Panc1 (cell line): Measurements from ENCODE around the gene DAPK2.

Experiments
- SIN3A ChIP-seq: IDR thresholded peaks from 2 replicates; pipeline ENCODE4 v1.6.1; 2012; ENCODE audit warnings: low read depth, mild to moderate bottlenecking, low read length, moderate library complexity, borderline replicate concordance; ENCODE audit not compliant: insufficient read depth
- TCF7L2 ChIP-seq: IDR thresholded peaks from 2 replicates; pipeline ENCODE4 v1.6.1; 2011; ENCODE audit warnings: mild to moderate bottlenecking, low read depth, low read length, inconsistent platforms
- TF ChIP-seq, protein P1 (sequence below): fragments of 450-650 bp; IDR thresholded peaks from 2 replicates; pipeline ENCODE4 v1.5.1; 2017; ENCODE audit warnings: mild to moderate bottlenecking

DNA sequence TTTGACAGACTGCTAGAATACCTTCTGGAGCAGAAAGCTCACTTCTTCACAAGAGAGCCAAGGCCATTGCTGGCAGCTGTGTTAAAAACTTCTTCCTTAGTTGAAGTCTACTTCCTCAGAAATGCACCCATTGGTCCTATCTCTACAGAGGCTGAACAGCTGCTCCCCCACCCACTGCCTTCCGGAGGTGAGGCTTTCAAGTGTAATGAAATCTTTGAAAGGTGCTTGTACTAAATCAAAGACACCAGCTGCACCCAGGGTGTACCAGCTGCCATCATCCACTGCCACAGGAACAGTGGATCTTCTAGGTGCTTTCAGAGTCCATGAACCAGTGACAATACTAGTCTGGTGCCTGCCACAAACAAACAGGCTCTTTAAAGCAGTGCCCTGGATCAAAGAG, 186.1 kb downstream of the DAPK2 start:
- TF ChIP-seq, protein P1, sequence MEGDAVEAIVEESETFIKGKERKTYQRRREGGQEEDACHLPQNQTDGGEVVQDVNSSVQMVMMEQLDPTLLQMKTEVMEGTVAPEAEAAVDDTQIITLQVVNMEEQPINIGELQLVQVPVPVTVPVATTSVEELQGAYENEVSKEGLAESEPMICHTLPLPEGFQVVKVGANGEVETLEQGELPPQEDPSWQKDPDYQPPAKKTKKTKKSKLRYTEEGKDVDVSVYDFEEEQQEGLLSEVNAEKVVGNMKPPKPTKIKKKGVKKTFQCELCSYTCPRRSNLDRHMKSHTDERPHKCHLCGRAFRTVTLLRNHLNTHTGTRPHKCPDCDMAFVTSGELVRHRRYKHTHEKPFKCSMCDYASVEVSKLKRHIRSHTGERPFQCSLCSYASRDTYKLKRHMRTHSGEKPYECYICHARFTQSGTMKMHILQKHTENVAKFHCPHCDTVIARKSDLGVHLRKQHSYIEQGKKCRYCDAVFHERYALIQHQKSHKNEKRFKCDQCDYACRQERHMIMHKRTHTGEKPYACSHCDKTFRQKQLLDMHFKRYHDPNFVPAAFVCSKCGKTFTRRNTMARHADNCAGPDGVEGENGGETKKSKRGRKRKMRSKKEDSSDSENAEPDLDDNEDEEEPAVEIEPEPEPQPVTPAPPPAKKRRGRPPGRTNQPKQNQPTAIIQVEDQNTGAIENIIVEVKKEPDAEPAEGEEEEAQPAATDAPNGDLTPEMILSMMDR, result no peak
- TF ChIP-seq SIN3A (no peak), TCF7L2 (no peak)
